WTC11 (cell line): ENCODE data around the gene FAM181A. TPM values are rescaled to one million over a fixed set of nuclear protein-coding genes. Genes with fewer than 3 reads are reported as not detected.

ENCODE experiments used
- ATAC-seq: fragments of 200-7000 bp; cut with Tn5 transposase; 2 replicates; pipeline ENCODE4 v1.10.0; 2021; ENCODE audit warnings: mild to moderate bottlenecking, moderate library complexity
- CTCF ChIA-PET: fragments of 300-600 bp; sonication (Branson Sonifier 250); formaldehyde crosslinking; loops from one replicate; lab custom pipeline; 2021; ENCODE audit warnings: antibody characterized with exemption; lab: Charles Lee
- POLR2A ChIA-PET: fragments of 350-600 bp; sonication (Branson Sonifier 250); formaldehyde crosslinking; loops from one replicate; lab custom pipeline; 2021; ENCODE audit warnings: antibody characterized with exemption; lab: Charles Lee
- DNase-seq: peaks from one replicate; pipeline ENCODE4 v3.0.0; 2021; ENCODE audit warnings: low spot score
- H3K27ac Mint-ChIP-seq: 2 replicates; pipeline ENCODE4 v1.8.0; 2021; ENCODE audit warnings: mixed read lengths
- H3K27me3 Mint-ChIP-seq: 2 replicates; pipeline ENCODE4 v1.8.0; 2021; ENCODE audit warnings: low read depth, mild to moderate bottlenecking, moderate library complexity, mixed read lengths
- H3K36me3 Mint-ChIP-seq: 2 replicates; pipeline ENCODE4 v1.8.0; 2021; ENCODE audit warnings: mixed read lengths
- H3K4me1 Mint-ChIP-seq: 2 replicates; pipeline ENCODE4 v1.8.0; 2022; ENCODE audit warnings: mixed read lengths
- H3K4me3 Mint-ChIP-seq: 2 replicates; pipeline ENCODE4 v1.8.0; 2021; ENCODE audit warnings: mild to moderate bottlenecking, moderate library complexity, mixed read lengths
- H3K9me3 Mint-ChIP-seq: 2 replicates; pipeline ENCODE4 v1.8.0; 2021; ENCODE audit warnings: mixed read lengths
- CBFB ChIP-seq: sonication (generic); formaldehyde crosslinking; IDR thresholded peaks from 2 replicates; pipeline ENCODE4 v1.8.1; 2022; ENCODE audit warnings: mild to moderate bottlenecking, low read depth, missing genetic modification reagents
- ELF4 ChIP-seq: sonication (generic); formaldehyde crosslinking; IDR thresholded peaks from 2 replicates; pipeline ENCODE4 v1.8.1; 2022; ENCODE audit warnings: low read depth, mild to moderate bottlenecking, moderate library complexity, missing genetic modification reagents
- JUN ChIP-seq: sonication (generic); formaldehyde crosslinking; IDR thresholded peaks from 2 replicates; pipeline ENCODE4 v1.8.0; 2023; ENCODE audit warnings: mild to moderate bottlenecking, missing genetic modification reagents
- MXD4 ChIP-seq: fragments of 250-450 bp; sonication (Bioruptor Pico); IDR thresholded peaks from 2 replicates; pipeline ENCODE4 v1.8.0; 2021; ENCODE audit warnings: mild to moderate bottlenecking, moderate library complexity, borderline replicate concordance
- RELA ChIP-seq: sonication (generic); formaldehyde crosslinking; IDR thresholded peaks from 2 replicates; pipeline ENCODE4 v1.8.1; 2022; ENCODE audit warnings: missing genetic modification reagents, mild to moderate bottlenecking, borderline replicate concordance
- RORB ChIP-seq: fragments of 250-450 bp; sonication (Bioruptor Pico); IDR thresholded peaks from 2 replicates; pipeline ENCODE4 v1.9.0; 2021; ENCODE audit warnings: mild to moderate bottlenecking
- ZNF317 ChIP-seq: sonication (generic); formaldehyde crosslinking; IDR thresholded peaks from 2 replicates; pipeline ENCODE4 v1.8.1; 2023; ENCODE audit warnings: low read depth, mild to moderate bottlenecking, moderate library complexity, missing genetic modification reagents, borderline replicate concordance
- total RNA-seq: library from RNA; stranded (reverse); gene quantifications from 3 replicates; pipeline ENCODE4 v1.2.3, GENCODE V29; 2021
- TF ChIP-seq, protein P1 (sequence below): fragments of 250-450 bp; sonication (Bioruptor Pico); IDR thresholded peaks from 2 replicates; pipeline ENCODE4 v1.8.0; 2021; ENCODE audit warnings: mild to moderate bottlenecking
- TF ChIP-seq, protein P2 (sequence below): sonication (generic); formaldehyde crosslinking; IDR thresholded peaks from 2 replicates; pipeline ENCODE4 v1.8.0; 2022; ENCODE audit warnings: mild to moderate bottlenecking, missing genetic modification reagents
- TF ChIP-seq, protein P3 (sequence below): sonication (generic); formaldehyde crosslinking; IDR thresholded peaks from 2 replicates; pipeline ENCODE4 v1.8.1; 2023; ENCODE audit warnings: mild to moderate bottlenecking, missing genetic modification reagents, borderline replicate concordance
- TF ChIP-seq, protein P4 (sequence below): fragments of 250-450 bp; sonication (Bioruptor Pico); conservative IDR thresholded peaks from 2 replicates; pipeline ENCODE4 v1.9.0; 2021; ENCODE audit warnings: mild to moderate bottlenecking
- TF ChIP-seq, protein P5 (sequence below): fragments of 250-450 bp; sonication (Bioruptor Pico); IDR thresholded peaks from 2 replicates; pipeline ENCODE4 v1.9.0; 2021; ENCODE audit warnings: mild to moderate bottlenecking
- TF ChIP-seq, protein P6 (sequence below): sonication (generic); formaldehyde crosslinking; IDR thresholded peaks from 2 replicates; pipeline ENCODE4 v1.8.1; 2023; ENCODE audit warnings: mild to moderate bottlenecking, moderate library complexity, missing genetic modification reagents
- TF ChIP-seq, protein P7 (sequence below): sonication (generic); formaldehyde crosslinking; IDR thresholded peaks from 2 replicates; pipeline ENCODE4 v1.8.1; 2022; ENCODE audit warnings: missing genetic modification reagents, borderline replicate concordance
- TF ChIP-seq, protein P8 (sequence below): fragments of 250-450 bp; sonication (Bioruptor Pico); IDR thresholded peaks from 2 replicates; pipeline ENCODE4 v1.9.0; 2021; ENCODE audit warnings: mild to moderate bottlenecking

FAM181A gene
- total RNA-seq, 1 experiment from 2014 or later, result not detected

DNA sequence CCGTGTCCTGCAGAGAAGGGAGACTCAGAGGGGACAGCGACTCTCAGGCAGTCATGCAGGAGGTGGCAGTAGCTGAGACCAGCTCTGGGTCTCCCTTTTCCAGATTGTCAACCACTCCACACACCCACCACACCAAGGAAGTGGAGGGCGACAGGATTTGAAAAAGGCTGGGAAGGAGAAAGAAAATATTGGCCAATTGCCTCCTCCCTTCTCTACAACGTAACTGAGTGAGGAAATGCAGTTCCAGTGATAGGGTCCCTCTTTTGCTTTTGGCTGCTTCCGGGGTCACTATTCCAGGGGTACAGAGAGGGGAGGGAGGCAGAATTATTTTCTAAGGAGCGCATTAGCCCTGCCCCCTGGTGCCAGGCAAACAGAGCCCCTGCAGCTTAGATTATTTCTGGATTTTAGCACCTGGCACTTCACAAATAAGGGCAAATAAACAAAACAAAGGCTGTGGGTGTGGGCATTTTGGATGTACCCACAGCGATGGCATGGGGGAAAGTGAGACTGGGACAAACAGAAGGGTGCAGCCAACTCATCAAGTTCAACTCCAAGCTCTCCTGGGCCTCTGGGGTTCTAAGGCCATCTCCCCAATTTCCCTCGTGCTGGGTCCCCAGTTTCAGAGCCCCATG lies 28.8 kb downstream of the FAM181A start:
- TF ChIP-seq, protein P1, sequence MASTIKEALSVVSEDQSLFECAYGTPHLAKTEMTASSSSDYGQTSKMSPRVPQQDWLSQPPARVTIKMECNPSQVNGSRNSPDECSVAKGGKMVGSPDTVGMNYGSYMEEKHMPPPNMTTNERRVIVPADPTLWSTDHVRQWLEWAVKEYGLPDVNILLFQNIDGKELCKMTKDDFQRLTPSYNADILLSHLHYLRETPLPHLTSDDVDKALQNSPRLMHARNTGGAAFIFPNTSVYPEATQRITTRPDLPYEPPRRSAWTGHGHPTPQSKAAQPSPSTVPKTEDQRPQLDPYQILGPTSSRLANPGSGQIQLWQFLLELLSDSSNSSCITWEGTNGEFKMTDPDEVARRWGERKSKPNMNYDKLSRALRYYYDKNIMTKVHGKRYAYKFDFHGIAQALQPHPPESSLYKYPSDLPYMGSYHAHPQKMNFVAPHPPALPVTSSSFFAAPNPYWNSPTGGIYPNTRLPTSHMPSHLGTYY, result no peak
- TF ChIP-seq, protein P2, sequence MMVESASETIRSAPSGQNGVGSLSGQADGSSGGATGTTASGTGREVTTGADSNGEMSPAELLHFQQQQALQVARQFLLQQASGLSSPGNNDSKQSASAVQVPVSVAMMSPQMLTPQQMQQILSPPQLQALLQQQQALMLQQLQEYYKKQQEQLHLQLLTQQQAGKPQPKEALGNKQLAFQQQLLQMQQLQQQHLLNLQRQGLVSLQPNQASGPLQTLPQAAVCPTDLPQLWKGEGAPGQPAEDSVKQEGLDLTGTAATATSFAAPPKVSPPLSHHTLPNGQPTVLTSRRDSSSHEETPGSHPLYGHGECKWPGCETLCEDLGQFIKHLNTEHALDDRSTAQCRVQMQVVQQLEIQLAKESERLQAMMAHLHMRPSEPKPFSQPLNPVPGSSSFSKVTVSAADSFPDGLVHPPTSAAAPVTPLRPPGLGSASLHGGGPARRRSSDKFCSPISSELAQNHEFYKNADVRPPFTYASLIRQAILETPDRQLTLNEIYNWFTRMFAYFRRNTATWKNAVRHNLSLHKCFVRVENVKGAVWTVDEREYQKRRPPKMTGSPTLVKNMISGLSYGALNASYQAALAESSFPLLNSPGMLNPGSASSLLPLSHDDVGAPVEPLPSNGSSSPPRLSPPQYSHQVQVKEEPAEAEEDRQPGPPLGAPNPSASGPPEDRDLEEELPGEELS (CRISPR knock-in tag), result no peak
- TF ChIP-seq RELA (no peak), ELF4 (CRISPR knock-in tag) (no peak), RORB (CRISPR knock-in tag) (no peak)
- TF ChIP-seq, protein P3, sequence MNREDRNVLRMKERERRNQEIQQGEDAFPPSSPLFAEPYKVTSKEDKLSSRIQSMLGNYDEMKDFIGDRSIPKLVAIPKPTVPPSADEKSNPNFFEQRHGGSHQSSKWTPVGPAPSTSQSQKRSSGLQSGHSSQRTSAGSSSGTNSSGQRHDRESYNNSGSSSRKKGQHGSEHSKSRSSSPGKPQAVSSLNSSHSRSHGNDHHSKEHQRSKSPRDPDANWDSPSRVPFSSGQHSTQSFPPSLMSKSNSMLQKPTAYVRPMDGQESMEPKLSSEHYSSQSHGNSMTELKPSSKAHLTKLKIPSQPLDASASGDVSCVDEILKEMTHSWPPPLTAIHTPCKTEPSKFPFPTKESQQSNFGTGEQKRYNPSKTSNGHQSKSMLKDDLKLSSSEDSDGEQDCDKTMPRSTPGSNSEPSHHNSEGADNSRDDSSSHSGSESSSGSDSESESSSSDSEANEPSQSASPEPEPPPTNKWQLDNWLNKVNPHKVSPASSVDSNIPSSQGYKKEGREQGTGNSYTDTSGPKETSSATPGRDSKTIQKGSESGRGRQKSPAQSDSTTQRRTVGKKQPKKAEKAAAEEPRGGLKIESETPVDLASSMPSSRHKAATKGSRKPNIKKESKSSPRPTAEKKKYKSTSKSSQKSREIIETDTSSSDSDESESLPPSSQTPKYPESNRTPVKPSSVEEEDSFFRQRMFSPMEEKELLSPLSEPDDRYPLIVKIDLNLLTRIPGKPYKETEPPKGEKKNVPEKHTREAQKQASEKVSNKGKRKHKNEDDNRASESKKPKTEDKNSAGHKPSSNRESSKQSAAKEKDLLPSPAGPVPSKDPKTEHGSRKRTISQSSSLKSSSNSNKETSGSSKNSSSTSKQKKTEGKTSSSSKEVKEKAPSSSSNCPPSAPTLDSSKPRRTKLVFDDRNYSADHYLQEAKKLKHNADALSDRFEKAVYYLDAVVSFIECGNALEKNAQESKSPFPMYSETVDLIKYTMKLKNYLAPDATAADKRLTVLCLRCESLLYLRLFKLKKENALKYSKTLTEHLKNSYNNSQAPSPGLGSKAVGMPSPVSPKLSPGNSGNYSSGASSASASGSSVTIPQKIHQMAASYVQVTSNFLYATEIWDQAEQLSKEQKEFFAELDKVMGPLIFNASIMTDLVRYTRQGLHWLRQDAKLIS (CRISPR knock-in tag), result no peak
- TF ChIP-seq, all 79 proteins: peak for 0
- Mint-ChIP-seq H3K9me3 (no peaks in the 10 kb centered on the region), H3K27ac (no peak overlapping the region), H3K4me3 (no peak overlapping the region), H3K4me1 (peaks cover 42% of the 10 kb centered on the region), H3K36me3 (no peaks in the 10 kb centered on the region), H3K27me3 (no peaks in the 10 kb centered on the region)
- ATAC-seq (no peak), DNase-seq (no peak)
- CTCF ChIA-PET, result interaction anchor here (1.1 to 7.5 kb wide), 4 partner anchors 14 to 81 kb away, joined by 3 to 52 read pairs (median 4); no protein-coding TSS in a partner anchor
- POLR2A ChIA-PET, result no interaction called here

DNA sequence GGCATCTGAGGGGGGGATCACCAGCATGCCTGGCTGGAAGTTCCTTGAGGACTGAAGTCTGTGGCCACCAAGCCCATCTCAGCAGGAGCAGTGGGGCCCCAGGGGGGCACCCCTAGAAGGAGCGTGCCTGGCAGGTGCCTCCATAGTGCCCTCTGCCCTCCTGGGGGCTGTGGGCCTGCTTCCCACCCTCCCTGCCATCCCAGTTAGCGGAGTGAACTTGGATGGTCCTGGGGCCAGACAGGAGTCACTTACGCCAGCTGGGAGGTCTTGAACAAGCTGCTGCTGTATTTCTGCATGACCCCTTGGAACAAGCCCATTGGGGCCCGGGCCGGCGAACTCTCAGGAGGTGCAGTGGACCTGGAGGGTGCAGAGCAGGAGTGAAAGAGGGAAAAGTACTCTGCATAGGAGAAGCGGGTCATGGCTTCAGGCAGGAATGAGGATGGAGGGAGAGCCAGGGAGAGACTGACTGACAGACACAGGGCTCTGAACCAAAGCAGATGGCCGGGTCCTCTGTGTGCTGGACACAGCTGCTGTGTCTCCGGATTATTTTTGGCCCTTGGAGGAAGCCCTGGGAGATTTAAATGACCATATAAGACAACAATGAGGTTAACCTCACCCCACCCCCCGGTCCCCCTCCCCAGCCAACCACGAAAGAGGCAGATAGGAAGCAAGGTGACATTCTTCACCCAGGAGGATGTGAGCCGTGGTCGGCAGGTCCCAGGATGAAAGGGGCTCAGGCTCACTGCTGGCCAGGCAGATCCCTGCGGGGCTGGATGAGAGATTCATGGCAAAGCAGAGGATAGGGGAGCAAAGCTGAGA lies 29.6 kb downstream of the FAM181A start:
- Mint-ChIP-seq H3K36me3 (no peaks in the 10 kb centered on the region), H3K4me1 (peaks cover 42% of the 10 kb centered on the region), H3K9me3 (no peaks in the 10 kb centered on the region), H3K4me3 (no peak overlapping the region), H3K27ac (no peak overlapping the region), H3K27me3 (no peaks in the 10 kb centered on the region)
- CTCF ChIA-PET, result interaction anchor here (7.5 kb wide), 1 partner anchor 17 kb away, joined by 52 read pairs; no protein-coding TSS in a partner anchor
- no peak for DNase-seq
- no peak for ATAC-seq
- POLR2A ChIA-PET, result no interaction called here
- TF ChIP-seq, protein P4, sequence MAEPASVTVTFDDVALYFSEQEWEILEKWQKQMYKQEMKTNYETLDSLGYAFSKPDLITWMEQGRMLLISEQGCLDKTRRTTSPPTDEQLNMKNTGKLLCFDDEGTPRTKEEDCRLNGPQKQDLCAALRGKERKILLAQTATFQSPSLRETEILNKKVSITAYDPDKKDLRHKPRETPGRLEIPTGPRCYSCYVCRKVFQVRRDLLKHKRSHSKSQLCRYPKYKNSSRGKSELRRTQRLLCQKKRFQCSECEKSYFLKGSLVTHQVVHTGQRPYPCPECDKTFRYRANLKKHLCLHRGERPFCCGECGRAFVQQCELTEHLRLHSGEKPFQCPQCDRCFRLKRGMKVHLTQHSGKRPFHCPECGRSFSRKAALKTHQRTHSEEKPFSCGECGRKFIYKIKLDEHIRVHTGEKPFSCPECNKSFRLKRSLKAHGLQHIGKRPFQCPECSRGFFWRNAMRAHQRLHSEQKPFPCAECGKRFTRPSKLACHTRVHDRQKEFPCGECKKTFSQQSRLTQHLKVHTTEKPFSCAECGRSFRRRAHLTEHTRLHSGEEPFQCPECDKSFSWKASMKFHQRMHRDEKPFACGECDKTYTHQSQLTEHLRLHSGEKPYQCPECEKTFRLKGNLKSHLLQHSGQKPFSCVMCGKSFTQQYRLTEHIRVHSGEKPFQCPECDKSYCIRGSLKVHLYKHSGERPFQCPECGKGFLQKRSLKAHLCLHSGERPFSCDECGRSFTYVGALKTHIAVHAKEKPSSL, result no peak
- TF ChIP-seq ZNF317 (CRISPR knock-in tag) (no peak), JUN (CRISPR knock-in tag) (no peak), CBFB (CRISPR knock-in tag) (no peak), MXD4 (CRISPR knock-in tag) (no peak)
- TF ChIP-seq, protein P5, sequence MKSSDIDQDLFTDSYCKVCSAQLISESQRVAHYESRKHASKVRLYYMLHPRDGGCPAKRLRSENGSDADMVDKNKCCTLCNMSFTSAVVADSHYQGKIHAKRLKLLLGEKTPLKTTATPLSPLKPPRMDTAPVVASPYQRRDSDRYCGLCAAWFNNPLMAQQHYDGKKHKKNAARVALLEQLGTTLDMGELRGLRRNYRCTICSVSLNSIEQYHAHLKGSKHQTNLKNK (CRISPR knock-in tag), result no peak
- TF ChIP-seq, protein P6, sequence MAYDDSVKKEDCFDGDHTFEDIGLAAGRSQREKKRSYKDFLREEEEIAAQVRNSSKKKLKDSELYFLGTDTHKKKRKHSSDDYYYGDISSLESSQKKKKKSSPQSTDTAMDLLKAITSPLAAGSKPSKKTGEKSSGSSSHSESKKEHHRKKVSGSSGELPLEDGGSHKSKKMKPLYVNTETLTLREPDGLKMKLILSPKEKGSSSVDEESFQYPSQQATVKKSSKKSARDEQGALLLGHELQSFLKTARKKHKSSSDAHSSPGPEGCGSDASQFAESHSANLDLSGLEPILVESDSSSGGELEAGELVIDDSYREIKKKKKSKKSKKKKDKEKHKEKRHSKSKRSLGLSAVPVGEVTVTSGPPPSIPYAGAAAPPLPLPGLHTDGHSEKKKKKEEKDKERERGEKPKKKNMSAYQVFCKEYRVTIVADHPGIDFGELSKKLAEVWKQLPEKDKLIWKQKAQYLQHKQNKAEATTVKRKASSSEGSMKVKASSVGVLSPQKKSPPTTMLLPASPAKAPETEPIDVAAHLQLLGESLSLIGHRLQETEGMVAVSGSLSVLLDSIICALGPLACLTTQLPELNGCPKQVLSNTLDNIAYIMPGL (CRISPR knock-in tag), result no peak
- TF ChIP-seq, protein P7, sequence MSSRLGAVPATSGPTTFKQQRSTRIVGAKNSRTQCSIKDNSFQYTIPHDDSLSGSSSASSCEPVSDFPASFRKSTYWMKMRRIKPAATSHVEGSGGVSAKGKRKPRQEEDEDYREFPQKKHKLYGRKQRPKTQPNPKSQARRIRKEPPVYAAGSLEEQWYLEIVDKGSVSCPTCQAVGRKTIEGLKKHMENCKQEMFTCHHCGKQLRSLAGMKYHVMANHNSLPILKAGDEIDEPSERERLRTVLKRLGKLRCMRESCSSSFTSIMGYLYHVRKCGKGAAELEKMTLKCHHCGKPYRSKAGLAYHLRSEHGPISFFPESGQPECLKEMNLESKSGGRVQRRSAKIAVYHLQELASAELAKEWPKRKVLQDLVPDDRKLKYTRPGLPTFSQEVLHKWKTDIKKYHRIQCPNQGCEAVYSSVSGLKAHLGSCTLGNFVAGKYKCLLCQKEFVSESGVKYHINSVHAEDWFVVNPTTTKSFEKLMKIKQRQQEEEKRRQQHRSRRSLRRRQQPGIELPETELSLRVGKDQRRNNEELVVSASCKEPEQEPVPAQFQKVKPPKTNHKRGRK (CRISPR knock-in tag), result no peak
- TF ChIP-seq, protein P8, sequence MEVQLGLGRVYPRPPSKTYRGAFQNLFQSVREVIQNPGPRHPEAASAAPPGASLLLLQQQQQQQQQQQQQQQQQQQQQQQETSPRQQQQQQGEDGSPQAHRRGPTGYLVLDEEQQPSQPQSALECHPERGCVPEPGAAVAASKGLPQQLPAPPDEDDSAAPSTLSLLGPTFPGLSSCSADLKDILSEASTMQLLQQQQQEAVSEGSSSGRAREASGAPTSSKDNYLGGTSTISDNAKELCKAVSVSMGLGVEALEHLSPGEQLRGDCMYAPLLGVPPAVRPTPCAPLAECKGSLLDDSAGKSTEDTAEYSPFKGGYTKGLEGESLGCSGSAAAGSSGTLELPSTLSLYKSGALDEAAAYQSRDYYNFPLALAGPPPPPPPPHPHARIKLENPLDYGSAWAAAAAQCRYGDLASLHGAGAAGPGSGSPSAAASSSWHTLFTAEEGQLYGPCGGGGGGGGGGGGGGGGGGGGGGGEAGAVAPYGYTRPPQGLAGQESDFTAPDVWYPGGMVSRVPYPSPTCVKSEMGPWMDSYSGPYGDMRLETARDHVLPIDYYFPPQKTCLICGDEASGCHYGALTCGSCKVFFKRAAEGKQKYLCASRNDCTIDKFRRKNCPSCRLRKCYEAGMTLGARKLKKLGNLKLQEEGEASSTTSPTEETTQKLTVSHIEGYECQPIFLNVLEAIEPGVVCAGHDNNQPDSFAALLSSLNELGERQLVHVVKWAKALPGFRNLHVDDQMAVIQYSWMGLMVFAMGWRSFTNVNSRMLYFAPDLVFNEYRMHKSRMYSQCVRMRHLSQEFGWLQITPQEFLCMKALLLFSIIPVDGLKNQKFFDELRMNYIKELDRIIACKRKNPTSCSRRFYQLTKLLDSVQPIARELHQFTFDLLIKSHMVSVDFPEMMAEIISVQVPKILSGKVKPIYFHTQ (CRISPR knock-in tag), result no peak
